SW 1271 (cell line): ENCODE data around the gene FITM1.
A peak's percentile ranks its signal among the peaks of the same experiment; 100 is the strongest.

ENCODE experiments used
- DNase-seq, 2 experiments: peaks; one replicate each; lab custom pipeline; 2025; lab: John Stamatoyannopoulos, UW

The FITM1 gene

GRCh38 chr14:24160850-24161804, 30.7 kb downstream of the FITM1 start, which contains the start of gene IRF9:
Gene IRF9, plus strand, starts transcription at chr14:24161265. Its CDS starts 880 bp downstream, at chr14:24162145.
- peak; percentile 75 to 95 for DNase-seq

GRCh38 chr14:24162093-24162492, 31.6 kb downstream of the FITM1 start:
- DNase-seq = no peak

GRCh38 chr14:24164518-24164991, 34.1 kb downstream of the FITM1 start:
- no peak for DNase-seq

- DNase-seq = no peak
Measured at GRCh38 chr14:24165785-24166184, 35.3 kb downstream of the FITM1 start.

- DNase-seq = no peak
Measured at GRCh38 chr14:24167469-24168114, 37.1 kb downstream of the FITM1 start.

GRCh38 chr14:24171422-24172260, 41.2 kb downstream of the FITM1 start, which contains the start of gene REC8:
Gene REC8, plus strand, starts transcription at chr14:24172080. Its CDS starts 473 bp downstream, at chr14:24172553.
- DNase-seq = no peak

- DNase-seq = no peak
Measured at GRCh38 chr14:24172261-24172860, 41.9 kb downstream of the FITM1 start.

- no peak for DNase-seq
Measured at GRCh38 chr14:24172871-24173281, 42.4 kb downstream of the FITM1 start.

GRCh38 chr14:24176599-24176998, 46.1 kb downstream of the FITM1 start:
- DNase-seq = no peak

- DNase-seq = no peak
Measured at GRCh38 chr14:24177041-24177825, 46.8 kb downstream of the FITM1 start.

GRCh38 chr14:24177891-24178290, 47.4 kb downstream of the FITM1 start:
- no peak for DNase-seq

GRCh38 chr14:24178399-24179178, 48.1 kb downstream of the FITM1 start:
- no peak for DNase-seq

- DNase-seq = no peak
Measured at GRCh38 chr14:24179294-24179960, 49.0 kb downstream of the FITM1 start.

GRCh38 chr14:24179961-24180796, 49.7 kb downstream of the FITM1 start:
- no peak for DNase-seq

GRCh38 chr14:24181371-24182077, 51.1 kb downstream of the FITM1 start:
- DNase-seq = no peak
